GM12878 (cell line): ENCODE results near the gene MND1. TPM values are rescaled to one million over a fixed set of nuclear protein-coding genes. Genes with fewer than 3 reads are reported as not detected.

Experiments used
- ATAC-seq: fragments of 200-7000 bp; cut with Tn5 transposase; 3 replicates; pipeline ENCODE4 v1.9.1; 2020; ENCODE audit warnings: mild to moderate bottlenecking, moderate library complexity
- BruUV-seq: library from RNA; stranded (reverse); fragments of 400-500 nt; replicated peaks from 2 replicates; lab custom pipeline; 2021; lab: Mats Ljungman, UMichigan
- CTCF ChIA-PET: fragments of 300-600 bp; sonication (Branson Sonifier 250); formaldehyde crosslinking; extraction: SDS; loops from one replicate; lab custom pipeline; 2021; ENCODE audit warnings: inconsistent platforms; lab: Yijun Ruan, JAX
- POLR2A ChIA-PET: fragments of 350-600 bp; formaldehyde crosslinking; extraction: SDS; loops from one replicate; lab custom pipeline; 2021; ENCODE audit warnings: inconsistent platforms; lab: Charles Lee
- RAD21 ChIA-PET: fragments of 300-600 bp; sonication (Branson Sonifier 250); formaldehyde crosslinking; loops from one replicate; lab custom pipeline; 2023; ENCODE audit warnings: antibody characterized with exemption; ENCODE audit not compliant: unreplicated experiment; lab: Charles Lee
- SMC1A ChIA-PET: fragments of 300-600 bp; sonication (Branson Sonifier 250); formaldehyde crosslinking; loops from one replicate; lab custom pipeline; 2023; ENCODE audit not compliant: unreplicated experiment, uncharacterized antibody; lab: Charles Lee
- DNase-seq: peaks from one replicate; pipeline ENCODE4 v3.0.0-alpha.2; 2011; ENCODE audit warnings: low read depth, low spot score
- FAIRE-seq: peaks from 3 replicates; lab custom pipeline; 2011; peaks lifted over from hg19 to GRCh38; lab: Jason Lieb, UNC
- H2AFZ ChIP-seq: 2 replicates; pipeline ENCODE4 v1.6.0; 2011; ENCODE audit warnings: low read depth, low read length, control low read depth; ENCODE audit not compliant: control insufficient read depth
- H3K27ac ChIP-seq: 2 replicates; pipeline ENCODE4 v1.5.1; 2011; ENCODE audit warnings: control low read depth; ENCODE audit not compliant: control insufficient read depth, insufficient read depth
- H3K27me3 ChIP-seq, 2 experiments: replicated peaks in 1 of 2; 2 replicates each; pipeline versions ENCODE4 v1.6.0 to v1.6.1; 2011; ENCODE audit warnings: low read length in 1 of 2; ENCODE audit not compliant: control insufficient read depth in 2 of 2, insufficient read depth in 2 of 2
- H3K36me3 ChIP-seq, 2 experiments: 2 replicates each; pipeline ENCODE4 v1.5.1; 2011; ENCODE audit warnings: low read length in 1 of 2; ENCODE audit not compliant: control insufficient read depth in 2 of 2, insufficient read depth in 2 of 2
- H3K4me1 ChIP-seq: 2 replicates; pipeline ENCODE4 v1.6.1; 2011; ENCODE audit warnings: mild to moderate bottlenecking, low read length, moderate library complexity, mixed read lengths; ENCODE audit not compliant: control insufficient read depth, insufficient read depth
- H3K4me2 ChIP-seq: 2 replicates; pipeline ENCODE4 v1.6.0; 2011; ENCODE audit warnings: control low read depth; ENCODE audit not compliant: control insufficient read depth, insufficient read depth
- H3K4me3 ChIP-seq: fragments of 200-600 bp; sonication (generic); 2 replicates; pipeline ENCODE4 v1.5.1; 2016
- H3K79me2 ChIP-seq: 2 replicates; pipeline ENCODE4 v1.6.0; 2011; ENCODE audit warnings: low read length; ENCODE audit not compliant: control insufficient read depth, insufficient read depth
- H3K9ac ChIP-seq: 2 replicates; pipeline ENCODE4 v1.8.0; 2011; ENCODE audit warnings: low read length, control low read depth, mixed read lengths; ENCODE audit not compliant: control insufficient read depth, insufficient read depth
- H3K9me3 ChIP-seq: replicated peaks from 3 replicates; pipeline ENCODE4 v1.5.1; 2011; ENCODE audit warnings: mild to moderate bottlenecking, low read length; ENCODE audit not compliant: control insufficient read depth, insufficient read depth
- H4K20me1 ChIP-seq: 2 replicates; pipeline ENCODE4 v1.6.0; 2011; ENCODE audit not compliant: control insufficient read depth, insufficient read depth
- ATF3 ChIP-seq: IDR thresholded peaks from 2 replicates; pipeline ENCODE4 v1.6.1; 2011; ENCODE audit warnings: low read depth, mild to moderate bottlenecking, low read length, moderate library complexity, borderline replicate concordance; ENCODE audit errors: extremely low read depth
- ATF7 ChIP-seq: fragments of 450-650 bp; IDR thresholded peaks from 2 replicates; pipeline ENCODE4 v1.6.1; 2016; ENCODE audit warnings: low read depth, mild to moderate bottlenecking
- CTCF ChIP-seq, 3 experiments: IDR thresholded peaks in 2 of 3; conservative IDR thresholded peaks in 1 of 3; 2 replicates each; pipeline ENCODE4 v1.5.1; 2011; ENCODE audit warnings: low read depth in 3 of 3, low read length in 3 of 3, mild to moderate bottlenecking in 3 of 3, control low read depth in 2 of 3, moderate library complexity in 2 of 3, inconsistent platforms in 1 of 3, mixed read lengths in 1 of 3; ENCODE audit not compliant: control insufficient read depth in 2 of 3, insufficient read depth in 1 of 3; ENCODE audit errors: extremely low read depth in 1 of 3
- KAT2A ChIP-seq: conservative IDR thresholded peaks from 2 replicates; pipeline ENCODE4 v1.6.1; 2011; ENCODE audit warnings: low read depth, low read length; ENCODE audit not compliant: control insufficient read depth
- KLF5 ChIP-seq: fragments of 450-650 bp; IDR thresholded peaks from 2 replicates; pipeline ENCODE4 v1.6.1; 2014; ENCODE audit warnings: mild to moderate bottlenecking; ENCODE audit not compliant: partially characterized antibody
- MEF2A ChIP-seq: IDR thresholded peaks from 2 replicates; pipeline ENCODE4 v1.6.1; 2011; ENCODE audit warnings: low read depth, mild to moderate bottlenecking, low read length, moderate library complexity; ENCODE audit not compliant: insufficient read depth
- MYC ChIP-seq: IDR thresholded peaks from 2 replicates; pipeline ENCODE4 v1.6.1; 2011; ENCODE audit warnings: mild to moderate bottlenecking, low read length, moderate library complexity, inconsistent platforms; ENCODE audit not compliant: insufficient read depth, insufficient replicate concordance, insufficient read length, severe bottlenecking
- NFXL1 ChIP-seq: fragments of 450-650 bp; IDR thresholded peaks from 2 replicates; pipeline ENCODE4 v1.6.1; 2017; ENCODE audit warnings: antibody characterized with exemption, mild to moderate bottlenecking, borderline replicate concordance
- SMAD5 ChIP-seq: IDR thresholded peaks from 2 replicates; pipeline ENCODE4 v1.6.1; 2016; ENCODE audit warnings: antibody characterized with exemption, low read depth
- YBX1 ChIP-seq: fragments of 450-650 bp; IDR thresholded peaks from 2 replicates; pipeline ENCODE4 v1.6.1; 2016; ENCODE audit warnings: antibody characterized with exemption
- ZBTB40 ChIP-seq: fragments of 450-650 bp; IDR thresholded peaks from 2 replicates; pipeline ENCODE4 v1.6.1; 2016; ENCODE audit warnings: mild to moderate bottlenecking, moderate library complexity, borderline replicate concordance
- whole genome bisulfite sequencing: methylation state at CpG from one replicate; pipeline ENCODE4 v1.1.6; 2016; ENCODE audit warnings: low lambda C conversion rate; ENCODE audit not compliant: insufficient replicate concordance, insufficient coverage; ENCODE audit errors: missing lambda C conversion rate; 5-methylcytosine and 5-hydroxymethylcytosine counted together
- in situ Hi-C: fragments of 300-500 bp; cut with MboI; formaldehyde crosslinking; loops from 9 replicates; pipeline ENCODE4 v1.14.3; 2018; ENCODE audit warnings: mixed read lengths
- intact Hi-C: fragments of 100-400 bp; cut with micrococcal nuclease; formaldehyde crosslinking; loops from one replicate; pipeline ENCODE4 v1.14.2; 2022; ENCODE audit not compliant: unreplicated experiment
- polyA plus RNA-seq, 11 experiments: library from polyadenylated mRNA; depleted of rRNA in 4 of 11; unstranded in 6 of 11; stranded (reverse) in 5 of 11; fragments of >200 nt; fragmentation: Nextera tagmentation in 4 of 11; fragmentation: Illumina TruSeq in 1 of 11; extraction: Ambion mirVana in 4 of 11; extraction: Trizol in 1 of 11; gene quantifications; 1 replicate in 1 of 11; 2 replicates in 10 of 11; pipeline versions ENCODE4 v1.2.1 to v1.2.3, GENCODE V29; 2011 to 2016; ENCODE audit warnings: inconsistent platforms in 2 of 11, missing spikeins in 2 of 11, low read depth in 1 of 11
- total RNA-seq, 4 experiments: library from RNA; depleted of rRNA in 3 of 4; stranded (reverse); fragments of >200 nt in 3 of 4; fragmentation: Illumina TruSeq in 1 of 4; extraction: Trizol in 1 of 4; gene quantifications; 2 replicates each; pipeline versions ENCODE4 v1.2.1 to v1.2.3, GENCODE V29; 2013 to 2021

MND1 gene
- total and polyA plus RNA-seq, 10 of the 15 experiments (the other 5 are each of a cell fraction or from before 2014, with no cell fraction given) = 17.7 to 58.1 (median 47.3) TPM

GRCh38 chr4:153420361-153420760, 75.9 kb downstream of the MND1 start:
- peaks cover 9% of the 10 kb centered on the region for H3K4me1 ChIP-seq
- no peak overlapping the region for H3K9ac ChIP-seq
- BruUV-seq = no TSS peak
- H3K9me3 ChIP-seq = no peaks in the 10 kb centered on the region
- in situ Hi-C loops (no loop called here), intact Hi-C loops (no loop called here)
- no peaks in the 10 kb centered on the region for H3K36me3 ChIP-seq
- H2AFZ ChIP-seq = no peak overlapping the region
- TF ChIP-seq ATF7 (no peak), MYC (no peak), KAT2A (no peak), YBX1 (no peak), SMAD5 (no peak), CTCF (IDR thresholded peaks at IDR 0.05 in 2 of 3, conservative IDR thresholded peaks at IDR 0.05 in 1 of 3; ENCODE audit: control insufficient read depth in 2 of 3, extremely low read depth in 1 of 3, insufficient read depth in 1 of 3, low read depth in 3 of 3, low read length in 3 of 3) (no peak), ATF3 (no peak), MEF2A (no peak), ZBTB40 (no peak), NFXL1 (no peak), KLF5 (no peak)
- H3K79me2 ChIP-seq = no peaks in the 10 kb centered on the region
- ChIA-PET RAD21 (interaction anchor here (1.2 kb wide), 1 partner anchor 154 kb away, joined by 3 read pairs; no protein-coding TSS in a partner anchor), CTCF (interaction anchor here (0.7 to 1.3 kb wide), 2 partner anchors 13 to 46 kb away, joined by 3 read pairs; partner anchors contain the start of gene TMEM131L), SMC1A (no interaction called here), POLR2A (interaction anchor here (0.7 kb wide), 1 partner anchor 78 kb away, joined by 5 read pairs; no protein-coding TSS in a partner anchor)
- ATAC-seq (no peak), FAIRE-seq (no peak), DNase-seq (no peak)
- H3K27me3 ChIP-seq = no peaks in the 10 kb centered on the region
- H3K27ac ChIP-seq = no peak overlapping the region
- no peaks in the 10 kb centered on the region for H4K20me1 ChIP-seq
- no peak overlapping the region for H3K4me2 ChIP-seq
- H3K4me3 ChIP-seq = no peak overlapping the region
- 92% methylated on average over 2 of the region's 2 CpGs for WGBS
